HG03460 (cell line): ENCODE data around the gene DVL1.
"Not testable (repeated sequence)": the region's sequence is repeated elsewhere in the genome, so short reads cannot be mapped to it uniquely, and the experiment has no call there.

ENCODE experiments used
- ATAC-seq: cut with Tn5 transposase; IDR thresholded peaks from one replicate; pipeline ENCODE4 v1.9.1; 2021; ENCODE audit not compliant: unreplicated experiment

DVL1 gene

DNA sequence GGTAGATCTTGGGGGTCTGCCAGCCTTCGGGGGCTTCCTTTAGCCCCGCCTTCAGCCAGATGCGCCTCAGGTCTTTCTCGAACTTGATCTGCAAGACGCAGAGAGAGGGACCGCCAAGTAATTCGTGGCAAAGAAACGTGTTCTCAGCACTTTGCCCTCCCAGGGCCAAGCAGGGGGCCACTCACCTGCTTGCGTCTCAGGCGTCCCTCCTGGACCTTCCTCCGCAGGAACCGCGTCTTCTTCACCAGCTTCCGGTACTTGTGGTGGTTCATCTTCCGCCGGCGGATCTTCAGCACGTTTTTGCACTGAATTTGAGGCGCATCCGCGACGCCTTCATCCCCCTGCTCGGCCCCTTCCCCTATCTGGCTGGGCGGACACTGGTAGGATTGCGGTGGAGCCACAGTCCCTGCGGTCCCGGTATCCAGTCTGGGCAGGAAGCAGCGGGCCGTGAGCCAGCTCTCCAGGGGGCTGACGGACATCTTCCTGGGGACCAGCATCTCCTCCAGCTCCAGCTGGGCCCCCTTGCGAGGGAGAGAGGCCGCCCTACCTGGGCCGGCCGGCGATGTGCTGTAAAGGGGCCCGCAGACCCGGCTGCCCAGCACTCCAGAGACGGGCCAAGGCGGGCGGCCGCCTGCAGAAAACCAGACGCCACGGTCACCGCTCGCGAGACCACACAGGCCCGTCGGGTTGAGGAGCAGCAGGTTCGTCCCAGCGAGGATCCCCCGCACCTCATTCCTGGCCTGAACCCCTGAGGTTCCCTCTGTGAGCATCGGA lies 24.8 kb upstream of the DVL1 start:
- no peak for ATAC-seq

DNA sequence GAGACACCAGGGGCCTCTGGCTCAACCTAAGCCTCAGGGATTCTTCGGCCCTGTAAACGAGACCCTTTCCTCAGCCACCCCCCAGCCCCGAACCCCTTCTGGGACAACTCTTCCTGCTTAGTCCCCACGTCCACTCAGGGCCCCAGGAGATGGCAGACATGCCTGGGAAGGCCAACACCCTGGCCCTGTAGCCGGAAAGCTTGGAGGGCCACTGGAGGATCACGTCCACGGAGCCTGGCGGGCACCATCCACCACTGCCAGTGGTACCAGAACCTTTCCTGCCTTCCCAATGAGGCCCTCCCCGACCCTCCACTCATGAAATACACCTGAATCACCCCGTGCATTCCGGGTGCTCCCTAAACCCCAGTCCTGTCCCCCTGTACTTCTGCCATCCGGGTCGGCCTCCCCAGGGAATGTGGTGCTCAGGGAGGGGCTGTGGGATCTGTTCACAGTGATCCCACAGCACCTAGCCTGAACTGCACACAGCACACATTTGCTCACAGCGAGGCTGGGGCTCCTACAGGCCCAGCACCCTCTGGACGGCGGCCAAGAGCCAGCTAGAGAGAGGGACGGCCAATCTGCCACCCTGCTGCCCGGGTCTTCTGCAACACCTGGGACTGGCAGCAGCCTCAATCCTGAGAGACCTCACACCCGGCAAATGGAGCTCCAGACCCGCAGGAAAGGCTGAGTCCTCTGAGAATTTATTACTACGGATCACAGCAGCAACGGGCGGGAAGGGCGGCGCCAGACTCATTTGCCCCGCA lies 24.0 kb upstream of the DVL1 start:
- ATAC-seq = no peak

DNA sequence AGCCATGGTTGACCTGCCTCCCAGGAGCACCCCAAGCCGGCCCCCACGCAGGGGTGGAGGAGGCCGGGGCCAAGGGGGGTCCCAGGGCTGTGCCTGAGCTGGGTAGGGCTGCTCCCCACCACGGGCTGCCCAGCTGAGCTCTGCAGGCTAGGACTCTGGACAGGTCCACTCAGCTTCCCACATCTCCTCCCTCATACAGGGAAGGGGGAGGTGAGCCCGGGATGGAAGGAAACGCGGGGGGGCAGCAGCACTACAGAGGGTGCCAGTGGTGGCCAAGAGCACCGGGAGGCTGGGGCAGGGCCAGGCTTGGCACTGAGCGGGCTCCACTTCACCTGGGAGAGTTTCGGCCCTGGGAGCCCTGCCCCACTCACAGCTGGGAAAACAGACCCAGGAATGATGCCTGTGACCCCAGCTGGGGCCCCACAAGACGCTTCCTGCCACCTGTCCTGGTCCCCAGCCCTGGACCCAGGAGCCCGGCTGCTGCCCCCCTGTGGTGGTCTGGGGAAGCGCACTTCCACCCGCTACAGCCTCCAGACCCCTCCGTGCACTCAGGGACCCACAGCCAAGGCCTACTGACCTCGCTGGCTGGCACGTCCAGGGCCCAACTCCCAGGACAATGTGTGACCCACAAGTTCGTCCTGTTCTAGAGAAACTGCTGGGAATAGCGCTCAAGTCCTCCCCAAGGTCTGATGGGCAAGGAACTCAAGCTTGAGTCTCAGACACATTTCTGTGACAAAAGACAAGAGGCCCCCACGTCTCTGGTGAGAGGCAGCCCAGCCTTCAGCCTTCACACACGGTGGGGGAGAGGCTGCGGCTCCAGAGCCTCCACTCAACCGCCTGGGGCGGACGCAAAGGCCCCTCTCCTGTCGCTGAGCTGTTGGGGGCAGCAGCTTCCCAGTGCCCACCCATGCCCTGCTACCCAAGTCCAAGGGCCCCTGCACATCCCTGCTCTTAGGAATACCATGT lies 22.8 kb upstream of the DVL1 start:
- peak; percentile 30 for ATAC-seq

DNA sequence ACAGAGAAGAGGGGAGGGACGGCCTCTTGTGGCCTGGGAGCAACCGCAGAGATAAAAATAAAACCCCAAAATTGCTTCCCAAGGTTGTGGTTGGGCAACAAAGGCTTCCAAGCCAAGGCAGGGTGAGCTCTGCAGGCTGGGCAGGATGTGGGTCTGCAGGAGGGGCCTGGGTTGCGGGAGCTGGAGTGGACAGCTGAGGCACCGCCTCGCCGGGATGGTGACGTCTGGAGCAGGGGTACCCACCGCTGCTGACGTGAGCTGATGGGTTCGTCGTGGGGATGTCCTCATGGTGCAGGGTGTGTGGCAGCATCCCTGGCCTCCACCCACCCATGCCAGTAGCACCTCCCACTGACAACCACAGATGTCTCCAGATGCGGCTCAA lies 22.1 kb upstream of the DVL1 start:
- ATAC-seq = no peak

DNA sequence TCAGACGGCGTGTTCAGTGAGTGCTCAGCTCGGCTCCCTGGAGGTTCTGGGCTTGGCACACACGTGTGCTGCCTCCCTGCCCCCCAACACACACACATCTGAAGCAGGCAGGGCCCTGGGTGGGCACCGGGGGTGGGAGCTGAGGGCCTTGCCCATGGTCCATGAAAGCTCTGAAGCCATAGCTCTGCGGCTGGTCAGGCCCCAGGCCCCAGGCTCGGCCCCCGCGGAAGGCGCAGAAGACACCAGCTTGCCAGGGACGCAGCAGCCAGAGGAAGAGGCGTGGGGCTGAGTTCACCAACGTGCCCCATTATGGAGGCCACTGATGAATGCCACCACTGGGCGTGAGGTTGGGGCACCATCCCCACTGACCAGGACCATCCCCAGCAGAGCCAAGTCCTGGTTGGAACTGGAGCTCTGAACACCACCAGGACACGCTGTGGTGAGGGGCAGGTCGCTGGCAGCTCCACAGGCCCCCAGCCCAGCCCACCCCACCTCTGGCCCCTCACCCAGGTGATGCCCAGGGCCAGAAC lies 21.6 kb upstream of the DVL1 start:
- ATAC-seq = no peak

DNA sequence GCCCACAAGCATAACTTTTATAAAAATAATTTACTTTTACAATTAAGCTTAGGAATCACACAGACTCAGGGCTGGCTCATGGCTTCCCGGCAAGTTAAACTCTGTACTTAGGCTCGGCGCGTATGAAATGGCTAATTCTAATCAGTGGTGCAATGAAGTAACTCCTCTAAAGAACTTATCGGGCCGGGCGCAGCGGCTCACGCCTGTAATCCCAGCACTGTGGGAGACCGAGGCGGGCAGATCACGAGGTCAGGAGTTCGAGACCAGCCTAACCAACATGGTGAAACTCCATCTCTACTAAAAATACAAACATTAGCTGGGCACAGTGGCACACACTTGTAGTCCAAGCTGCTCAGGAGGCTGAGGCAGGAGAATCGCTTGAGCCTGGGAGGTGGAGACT lies 20.9 kb upstream of the DVL1 start:
- ATAC-seq = not testable (repeated sequence)

DNA sequence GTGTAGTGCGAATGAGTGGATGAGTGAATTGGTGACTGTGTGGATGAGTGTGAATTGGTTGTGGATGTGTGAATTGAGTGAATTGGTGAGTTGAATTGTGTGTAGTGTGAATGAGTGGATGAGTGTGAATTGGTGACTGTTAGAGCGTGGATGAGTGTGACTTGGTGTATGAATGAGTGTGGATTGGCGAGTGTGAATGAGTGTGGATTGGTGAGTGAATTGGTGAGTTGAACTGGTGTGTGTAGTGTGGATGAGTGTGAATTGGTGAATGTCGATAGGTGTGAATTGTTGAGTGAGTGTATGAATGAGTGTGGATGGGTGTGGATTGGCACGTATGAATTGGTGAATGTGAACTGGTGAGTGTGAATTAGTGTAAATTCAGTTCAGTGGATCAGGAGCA lies 18.1 kb upstream of the DVL1 start:
- no peak for ATAC-seq

DNA sequence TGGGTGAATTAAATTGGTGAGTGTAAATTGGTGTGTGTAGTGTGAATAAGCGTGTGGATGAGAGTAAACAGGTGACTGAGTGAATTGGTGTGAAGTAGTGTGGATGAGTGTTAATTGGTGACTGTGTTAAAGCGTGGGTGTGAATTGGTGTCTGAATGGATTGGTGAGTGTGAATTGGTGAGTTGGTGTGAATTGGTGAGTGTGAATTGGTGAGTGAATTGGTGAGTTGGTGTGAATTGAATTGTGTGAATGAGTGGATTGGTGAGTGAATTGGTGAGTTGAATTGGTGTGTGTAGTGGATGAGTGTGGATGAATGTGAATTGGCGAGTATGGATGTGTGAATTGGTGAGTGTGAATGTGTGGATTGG lies 17.5 kb upstream of the DVL1 start:
- ATAC-seq = no peak

DNA sequence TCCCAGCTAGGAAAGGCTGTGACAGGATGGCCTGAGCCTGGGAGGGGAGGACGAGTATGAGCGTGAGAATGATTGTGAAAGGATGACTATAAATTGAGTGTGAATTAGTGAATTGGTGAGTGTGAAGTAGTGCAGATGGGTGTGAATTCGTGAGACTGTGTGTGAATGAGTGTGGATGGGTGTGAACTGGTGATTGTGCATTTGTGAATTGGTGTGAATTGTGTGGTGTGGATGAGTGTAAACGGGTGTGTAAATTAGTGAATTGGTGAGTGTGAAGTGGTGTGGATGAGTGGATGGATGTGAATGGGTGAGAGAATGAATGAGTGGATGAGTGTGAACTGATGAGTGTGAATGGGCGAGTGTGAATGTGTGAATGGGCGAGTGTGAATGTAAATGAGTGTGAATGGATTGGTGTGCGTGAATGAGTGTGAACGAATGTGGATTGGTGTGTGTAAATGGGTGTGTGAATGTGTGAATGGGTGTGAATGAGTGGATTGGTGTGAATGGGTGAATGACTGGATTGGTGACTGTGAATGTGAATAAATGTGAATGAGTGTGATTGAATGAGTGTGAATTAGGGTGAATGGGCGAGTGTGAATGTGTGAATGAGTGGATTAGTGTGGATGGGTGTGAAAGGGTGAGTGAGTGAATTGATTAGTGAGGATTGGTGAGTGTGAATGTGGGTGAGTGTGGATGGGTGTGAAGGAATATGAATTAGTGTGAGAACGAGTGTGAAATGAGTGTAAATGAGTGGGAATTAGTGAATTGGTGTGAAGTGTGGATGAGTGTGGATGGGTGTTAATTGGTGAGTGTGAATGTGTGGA lies 16.9 kb upstream of the DVL1 start:
- ATAC-seq = no peak

DNA sequence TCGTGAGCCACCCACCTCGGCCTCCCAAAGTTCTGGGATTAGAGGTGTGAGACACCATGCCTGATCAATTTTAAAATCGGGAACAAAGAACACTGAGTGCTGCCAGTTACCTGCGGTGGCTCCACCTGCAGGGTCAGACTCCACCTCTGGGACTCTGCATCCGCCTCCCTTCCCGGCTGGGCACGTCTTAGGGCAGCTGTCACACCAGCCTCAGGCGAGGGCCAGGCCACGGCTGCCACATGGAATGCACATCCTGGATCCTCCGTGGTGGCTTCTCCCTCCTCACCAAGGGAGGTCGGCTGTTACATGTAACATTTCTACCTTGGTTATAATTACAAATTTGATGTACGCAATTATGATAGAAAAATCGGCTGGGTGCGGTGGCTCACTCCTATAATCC lies 15.0 kb upstream of the DVL1 start:
- no peak for ATAC-seq

DNA sequence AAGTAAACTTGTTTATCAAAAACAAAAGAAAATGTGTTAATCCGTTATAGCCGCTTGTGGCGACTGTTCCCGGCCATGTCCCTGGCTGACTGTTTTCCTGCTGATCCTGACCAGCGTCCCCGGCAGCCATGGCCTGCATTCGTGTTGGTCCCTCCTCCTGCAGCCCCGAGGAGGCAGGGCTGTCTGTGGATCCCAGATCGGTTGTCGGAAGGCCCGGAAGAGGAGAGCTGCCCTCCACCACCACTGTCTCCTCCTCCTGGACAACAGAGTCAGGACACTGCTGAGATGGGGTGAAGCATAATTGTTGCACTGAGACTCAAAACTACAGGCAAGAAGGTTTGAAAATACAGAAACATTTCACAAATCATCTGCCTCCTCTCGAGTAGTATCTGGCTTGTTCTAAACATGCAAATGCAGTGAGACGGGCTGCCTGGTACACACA lies 12.8 kb upstream of the DVL1 start:
- ATAC-seq = no peak

DNA sequence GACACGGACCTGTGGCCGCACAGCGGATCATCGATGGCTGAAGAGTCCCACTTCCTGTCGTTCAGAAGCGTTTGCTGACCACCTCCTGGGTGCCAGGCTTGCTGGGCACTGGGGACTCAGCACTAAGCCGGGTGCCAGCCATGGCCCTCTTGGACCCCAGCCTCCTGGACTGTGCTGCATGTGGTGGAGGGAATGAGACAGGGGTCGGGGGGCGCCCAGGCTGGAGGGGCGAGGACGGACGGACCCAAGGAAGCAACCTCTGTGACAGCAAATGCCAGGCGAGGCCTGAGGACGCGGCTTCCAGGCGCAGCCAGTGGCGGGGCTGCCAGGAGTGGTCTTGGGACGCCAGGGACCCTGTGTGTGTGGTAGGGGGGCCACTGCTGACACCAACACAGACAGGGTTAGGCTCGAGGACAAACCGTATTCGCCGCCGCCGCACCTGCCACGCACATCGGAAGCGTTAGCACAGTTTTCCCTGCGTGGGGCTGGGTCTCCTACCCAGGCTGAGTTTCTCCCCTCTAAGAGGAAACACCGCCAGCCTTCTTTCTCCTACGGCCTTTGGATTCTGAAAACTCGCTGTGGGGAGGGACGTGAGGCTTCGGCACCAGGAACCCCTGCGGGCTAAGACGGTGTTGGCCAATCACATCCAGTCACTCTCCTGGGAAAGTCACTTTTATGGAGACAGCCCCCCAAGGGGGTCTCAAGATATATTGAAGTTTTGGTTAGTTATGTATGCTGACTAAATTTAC lies 12.2 kb upstream of the DVL1 start:
- no peak for ATAC-seq

DNA sequence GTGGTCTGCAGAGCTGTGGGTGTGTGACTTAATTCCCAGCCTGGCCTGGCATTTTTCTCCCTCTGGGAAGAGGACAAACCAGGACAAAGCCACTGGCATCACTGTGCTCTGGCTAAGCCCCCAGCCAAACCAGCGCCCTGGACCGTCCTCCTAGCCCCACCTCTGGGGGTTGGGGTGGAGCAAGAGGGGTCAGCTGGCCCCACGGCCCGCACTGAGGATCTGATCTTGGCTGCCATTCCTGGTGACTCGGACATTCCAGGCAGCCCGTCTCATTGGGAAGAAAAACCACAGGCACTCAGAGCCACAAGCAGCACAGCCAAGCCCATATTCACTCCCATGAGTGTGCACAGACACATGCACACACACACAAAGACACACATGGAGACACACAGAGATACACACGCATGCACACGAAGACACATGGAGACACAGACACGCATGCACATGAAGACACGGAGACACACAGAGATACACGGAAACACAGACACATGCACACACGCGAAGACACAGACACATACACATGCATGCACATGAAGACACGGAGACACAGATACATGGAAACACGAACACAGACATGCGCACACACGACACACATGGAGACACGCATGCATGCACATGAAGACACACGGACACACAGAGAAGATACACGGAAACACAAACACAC lies 11.4 kb upstream of the DVL1 start:
- no peak for ATAC-seq

DNA sequence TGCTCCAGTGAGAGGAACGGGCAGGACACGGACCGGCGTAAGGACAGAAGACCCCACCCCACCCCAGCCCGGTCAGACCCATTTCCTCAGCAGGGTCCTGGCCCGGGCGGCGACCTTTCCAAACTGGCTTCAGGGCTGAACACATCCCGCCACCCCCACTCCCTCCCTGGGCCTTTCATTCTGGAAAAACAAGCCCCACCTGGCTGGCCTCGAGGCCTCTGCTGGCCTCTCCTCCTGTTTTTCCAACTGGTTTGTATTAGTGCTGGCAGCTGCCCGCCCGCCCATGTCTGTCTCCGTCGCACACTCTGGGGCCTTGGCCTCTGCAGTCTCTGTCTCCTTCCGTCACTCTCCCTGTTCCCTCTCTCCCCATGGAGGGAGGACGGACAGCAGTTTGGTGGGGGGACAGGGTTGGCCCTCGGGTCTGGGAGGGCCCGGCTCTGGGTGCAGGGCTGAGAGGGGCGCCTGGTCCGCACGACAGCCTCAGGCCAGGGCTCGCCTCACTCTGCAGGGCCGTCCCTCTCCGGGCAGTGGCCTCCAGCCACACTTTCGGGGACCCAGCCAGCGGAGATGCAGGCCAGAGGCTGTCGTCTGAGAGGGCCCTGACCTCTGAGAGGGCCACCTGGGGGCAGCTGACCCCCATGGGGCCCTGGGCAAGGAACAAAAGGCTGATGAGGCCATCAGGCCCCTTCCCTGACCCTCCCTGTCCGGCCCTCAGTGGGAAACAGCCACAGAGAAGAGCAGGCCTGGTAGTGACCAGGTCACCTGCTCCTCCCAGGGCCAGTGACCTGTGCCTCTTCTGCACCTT lies 10.6 kb upstream of the DVL1 start:
- no peak for ATAC-seq

DNA sequence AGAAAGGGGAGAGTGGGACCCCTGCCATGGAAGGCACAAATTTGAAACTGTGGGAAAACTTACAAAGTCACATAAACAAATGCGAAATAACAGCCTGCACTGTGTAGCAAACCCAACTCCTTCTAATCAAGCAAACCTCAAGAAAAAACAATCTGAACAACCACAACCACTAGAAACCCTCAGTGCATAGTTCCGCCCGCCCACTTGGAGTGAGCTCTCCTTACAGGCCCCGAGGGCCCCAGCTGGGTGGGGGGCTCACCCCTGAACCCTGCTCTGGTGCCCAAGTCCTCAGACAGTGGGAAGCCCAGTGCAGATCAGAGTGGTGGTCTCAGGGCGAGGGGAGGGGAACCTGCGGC lies 10.1 kb upstream of the DVL1 start:
- ATAC-seq = no peak

DNA sequence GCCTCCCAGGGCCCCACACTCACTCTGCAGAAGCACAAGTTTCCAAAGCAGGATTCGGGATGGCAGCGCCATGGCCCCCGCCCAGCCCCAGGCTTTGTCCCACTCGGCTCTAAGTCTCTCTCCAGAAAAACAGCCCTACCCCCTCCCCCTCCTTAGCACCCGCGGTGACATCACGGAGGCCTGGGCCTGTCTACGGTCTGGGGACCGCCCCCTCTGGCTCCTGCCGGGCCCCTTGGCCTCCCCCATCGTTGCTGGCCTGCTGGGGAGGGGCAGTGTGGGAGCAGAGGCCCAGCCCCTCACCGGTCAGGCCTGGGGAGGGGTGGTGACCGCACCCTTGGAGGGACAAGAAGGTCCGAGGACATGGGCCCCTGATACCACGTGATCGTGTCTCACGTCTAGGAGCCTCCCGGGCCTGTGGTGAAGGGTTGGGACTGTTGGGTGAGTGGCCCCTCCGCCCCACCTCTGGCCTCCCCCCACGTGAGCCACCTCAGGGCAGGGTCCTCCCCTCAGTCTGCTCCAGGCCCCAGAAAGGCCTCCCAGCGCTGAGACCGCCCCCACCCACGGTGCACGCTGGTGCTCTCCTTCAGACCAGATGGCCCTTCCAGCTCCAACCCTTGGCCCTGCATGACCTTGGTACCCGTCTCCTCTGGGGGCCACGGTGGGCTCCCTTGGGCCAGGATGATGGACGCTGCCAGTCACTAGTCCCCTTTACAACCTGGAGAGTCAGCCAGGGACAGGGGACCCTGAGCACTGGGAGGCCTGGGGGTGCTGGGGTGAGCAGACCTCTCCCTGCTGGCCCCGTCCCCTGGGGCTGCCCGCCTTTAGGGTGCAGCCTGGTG lies 9.4 kb upstream of the DVL1 start, which contains the start of gene MXRA8:
Gene MXRA8 (minus strand): TSS at position 123 of the 839 bp plus-strand sequence. CDS start 51 bp downstream, at position 72.
- ATAC-seq = no peak

DNA sequence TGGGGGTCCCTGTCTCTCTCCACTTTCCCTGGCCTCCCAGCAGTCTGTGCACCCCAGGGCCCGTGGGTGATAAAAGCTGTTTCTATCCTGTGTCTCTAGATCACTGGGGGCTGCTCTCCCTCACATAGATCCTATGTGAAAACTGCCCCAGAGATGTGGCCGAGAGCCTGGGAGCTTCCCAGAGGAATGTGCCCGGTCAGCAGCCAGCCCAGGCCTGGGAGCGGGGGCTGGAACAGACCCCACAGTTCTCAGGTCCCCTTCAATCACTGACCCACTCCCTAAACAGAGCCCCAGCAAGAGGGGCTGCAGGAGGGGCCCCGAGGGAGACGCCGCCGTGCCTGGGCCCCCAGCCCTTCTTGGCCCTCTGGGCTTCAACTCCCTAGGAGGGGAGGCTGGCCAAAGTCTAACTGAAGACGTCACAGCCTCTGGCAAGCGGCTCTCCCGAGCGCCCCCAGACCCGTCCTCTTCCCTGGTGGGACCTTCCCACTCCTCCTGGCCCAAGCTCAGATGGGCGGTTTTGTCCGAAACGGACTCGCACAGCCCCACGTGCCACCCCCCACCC lies 8.7 kb upstream of the DVL1 start:
- ATAC-seq = no peak
